CD4-positive, alpha-beta T cell treated with Interferon gamma for 1 hour (primary cell): ENCODE measurements around the gene EEF2.
"Not testable (repeated sequence)": the region's sequence is repeated elsewhere in the genome, so short reads cannot be mapped to it uniquely, and the experiment has no call there.

Experiments used
- DNase-seq: peaks from one replicate; pipeline ENCODE4 v3.0.0-alpha.2; 2020

EEF2 gene

DNA sequence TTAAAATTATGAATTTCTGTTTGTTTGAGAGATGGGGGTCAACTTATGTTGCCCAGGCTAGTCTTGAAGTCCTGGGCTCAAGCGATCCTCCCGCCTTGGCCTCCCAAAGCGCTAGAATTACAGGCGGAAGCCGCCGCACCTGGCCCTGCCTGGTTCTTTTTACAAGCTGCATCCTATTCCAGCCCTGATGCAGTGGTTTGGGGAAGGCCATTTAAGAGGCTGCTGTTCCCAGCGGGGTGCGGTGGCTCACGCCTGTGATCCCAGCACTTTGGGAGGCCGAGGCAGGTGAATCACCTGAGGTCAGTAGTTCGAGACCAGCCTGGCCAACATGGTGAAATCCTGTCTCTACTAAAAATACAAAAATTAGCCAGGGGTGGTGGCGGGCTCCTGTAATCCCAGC lies 17.3 kb downstream of the EEF2 start:
- DNase-seq: not testable (repeated sequence)

DNA sequence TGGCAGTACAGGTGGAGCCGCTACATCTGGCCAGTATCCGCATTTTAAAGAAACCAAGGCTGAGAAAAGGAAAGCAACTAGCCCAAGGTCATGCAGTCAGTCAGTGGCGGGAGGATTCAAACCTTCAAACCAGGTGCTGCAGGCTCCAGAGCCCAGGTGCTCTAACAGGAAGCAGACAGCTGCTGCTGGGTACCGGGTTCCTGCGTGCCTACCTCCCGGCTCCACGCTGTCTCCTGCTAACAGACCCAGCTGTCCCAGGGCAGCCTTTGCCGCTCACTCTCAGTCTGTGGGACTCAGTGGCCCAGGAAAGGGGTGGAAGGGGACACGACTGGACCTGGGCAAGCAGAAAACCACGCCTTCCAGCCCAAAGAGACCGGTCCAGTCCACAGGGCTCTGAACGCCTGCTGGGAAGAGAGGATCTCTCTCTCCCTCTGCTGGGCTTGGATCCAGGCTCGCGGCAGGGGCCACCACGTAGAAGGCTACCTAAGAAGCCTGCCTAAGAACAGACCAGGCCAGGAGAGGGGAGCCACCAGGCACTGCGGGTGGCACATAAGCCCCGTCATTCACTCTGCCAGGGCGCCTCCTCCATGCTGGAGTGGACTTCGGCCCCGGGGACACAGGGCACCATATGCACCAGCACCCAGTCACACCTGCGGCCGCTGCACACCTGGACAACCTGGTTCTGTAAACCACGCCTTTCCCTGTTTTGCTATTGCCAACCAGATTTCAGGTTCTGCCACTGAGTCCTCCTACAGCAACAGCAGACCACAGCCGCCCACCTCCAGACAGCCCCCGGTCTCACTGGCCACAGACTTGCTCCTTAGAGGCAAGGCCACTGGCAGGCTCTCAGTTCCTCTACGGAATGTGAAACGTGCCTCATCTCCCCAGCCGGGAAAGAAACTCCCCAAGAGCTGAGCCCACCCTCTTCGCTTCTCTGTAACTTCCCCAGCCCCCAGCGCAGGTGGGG lies 18.9 kb downstream of the EEF2 start:
- DNase-seq: no peak

DNA sequence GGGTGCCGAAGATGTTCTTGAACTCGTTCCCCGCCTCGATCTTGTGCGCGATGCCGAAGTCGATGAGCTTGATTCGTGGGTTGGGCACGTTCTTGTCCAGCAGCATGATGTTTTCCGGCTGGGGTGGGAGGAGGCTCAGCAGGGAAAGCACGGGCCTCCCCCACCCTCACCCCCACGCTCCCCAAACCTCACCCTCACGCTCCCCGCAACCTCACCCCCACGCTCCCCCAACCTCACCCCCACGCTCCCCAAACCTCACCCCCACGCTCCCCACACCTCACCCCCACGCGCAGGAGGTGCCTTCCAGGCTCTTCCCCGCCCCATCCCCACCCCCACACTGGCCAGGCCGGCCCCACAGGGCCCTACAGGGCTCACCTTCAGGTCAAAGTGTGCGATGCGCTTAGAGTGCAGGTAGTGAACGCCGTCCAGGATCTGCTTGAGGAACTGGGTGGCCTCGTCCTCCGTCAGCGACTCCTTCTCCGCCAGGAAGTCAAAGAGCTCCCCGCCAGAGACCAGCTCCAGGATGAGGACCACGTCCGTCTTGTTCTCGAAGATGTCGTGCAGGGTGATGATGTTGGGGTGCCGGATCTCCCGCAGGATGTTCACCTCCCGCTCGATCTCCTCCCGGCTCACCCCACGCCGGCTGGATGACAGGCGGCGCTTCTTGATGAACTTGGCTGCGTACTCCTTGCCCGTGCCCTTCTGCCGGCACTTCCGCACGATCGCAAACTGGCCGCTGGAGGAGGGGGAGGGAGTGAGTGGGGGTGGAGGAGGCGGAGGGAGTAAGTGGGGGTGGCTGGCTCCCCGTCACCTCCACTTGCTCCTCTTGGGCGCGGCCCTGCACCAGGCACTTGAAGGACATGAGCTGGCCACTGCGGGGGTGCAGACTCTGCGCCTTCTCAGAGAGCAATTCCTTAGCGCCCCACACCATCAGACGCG lies 20.7 kb downstream of the EEF2 start:
- no peak for DNase-seq

DNA sequence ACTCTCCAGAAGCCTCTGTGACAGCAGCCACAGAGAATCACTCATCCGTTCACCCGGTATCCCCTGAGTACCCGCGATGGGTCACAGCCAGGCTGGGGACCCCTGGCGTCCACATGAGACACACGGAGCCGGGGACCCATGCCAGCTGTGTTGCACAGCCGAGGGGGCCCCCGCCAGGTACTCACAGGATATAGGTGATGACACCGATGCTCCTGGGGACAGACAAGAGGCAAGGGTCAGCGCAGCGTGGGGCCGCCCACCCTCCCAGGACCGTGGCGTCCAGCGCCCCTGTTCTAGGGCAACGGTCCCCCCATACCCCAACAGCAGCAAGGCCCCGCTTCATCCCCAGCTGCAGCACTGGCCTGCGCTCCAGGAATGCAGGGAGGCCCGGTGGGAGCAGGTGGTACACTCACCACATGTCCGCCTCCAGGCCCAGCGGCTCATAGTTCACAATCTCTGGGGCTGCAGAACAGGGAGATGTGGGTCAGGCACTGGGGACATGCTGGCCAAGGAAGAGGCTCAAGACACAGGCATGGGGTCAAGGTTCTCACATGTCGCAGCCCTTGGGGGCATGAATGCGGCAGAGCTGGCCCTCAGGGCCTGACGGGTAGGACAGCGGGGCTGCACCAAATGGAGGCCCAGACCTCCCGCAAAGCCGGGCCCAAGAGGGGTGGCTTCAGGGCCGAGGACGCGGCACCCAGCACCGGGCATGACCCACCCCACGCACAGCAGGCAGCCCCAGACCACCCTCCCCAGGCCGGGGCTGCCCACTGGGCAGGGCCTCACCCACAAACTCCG lies 21.6 kb downstream of the EEF2 start:
- DNase-seq: no peak

DNA sequence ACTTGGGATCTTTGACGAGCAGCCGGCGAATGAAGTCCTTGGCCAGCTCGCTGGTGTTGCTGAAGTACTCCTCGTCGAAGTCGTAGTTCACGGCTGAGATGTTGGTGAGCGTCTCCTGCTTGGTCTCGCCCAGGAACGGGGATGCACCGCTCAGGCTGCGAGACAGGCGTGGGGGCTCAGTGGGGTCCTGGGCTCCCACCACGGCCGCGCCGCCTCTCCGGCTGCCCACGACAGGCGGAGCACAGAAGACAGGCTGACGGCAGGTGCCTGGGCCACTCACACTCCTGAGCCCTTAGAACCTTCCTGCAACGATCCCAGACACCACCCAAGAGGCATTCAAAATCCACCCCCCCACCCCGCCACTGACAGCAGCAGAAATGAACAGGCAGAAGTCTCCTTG lies 24.3 kb downstream of the EEF2 start:
- DNase-seq: no peak

DNA sequence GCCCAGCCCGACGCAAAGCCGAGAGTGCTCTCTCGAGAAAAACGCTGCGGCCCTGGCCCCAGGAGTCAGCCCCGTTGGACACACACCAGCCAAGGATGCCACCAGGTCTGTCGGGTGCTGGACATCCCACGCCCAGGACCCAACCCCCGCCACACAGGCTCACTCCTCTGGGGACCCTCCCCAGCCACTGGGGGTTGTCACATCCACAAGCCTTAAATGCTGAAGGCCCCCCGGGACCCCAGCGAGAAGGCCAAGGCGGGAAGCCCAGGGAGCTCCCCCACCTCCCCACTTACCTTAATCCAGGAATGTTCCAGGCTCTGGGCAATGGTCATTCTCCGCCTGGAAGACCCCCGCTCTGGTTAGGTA lies 25.5 kb downstream of the EEF2 start:
- DNase-seq: no peak

DNA sequence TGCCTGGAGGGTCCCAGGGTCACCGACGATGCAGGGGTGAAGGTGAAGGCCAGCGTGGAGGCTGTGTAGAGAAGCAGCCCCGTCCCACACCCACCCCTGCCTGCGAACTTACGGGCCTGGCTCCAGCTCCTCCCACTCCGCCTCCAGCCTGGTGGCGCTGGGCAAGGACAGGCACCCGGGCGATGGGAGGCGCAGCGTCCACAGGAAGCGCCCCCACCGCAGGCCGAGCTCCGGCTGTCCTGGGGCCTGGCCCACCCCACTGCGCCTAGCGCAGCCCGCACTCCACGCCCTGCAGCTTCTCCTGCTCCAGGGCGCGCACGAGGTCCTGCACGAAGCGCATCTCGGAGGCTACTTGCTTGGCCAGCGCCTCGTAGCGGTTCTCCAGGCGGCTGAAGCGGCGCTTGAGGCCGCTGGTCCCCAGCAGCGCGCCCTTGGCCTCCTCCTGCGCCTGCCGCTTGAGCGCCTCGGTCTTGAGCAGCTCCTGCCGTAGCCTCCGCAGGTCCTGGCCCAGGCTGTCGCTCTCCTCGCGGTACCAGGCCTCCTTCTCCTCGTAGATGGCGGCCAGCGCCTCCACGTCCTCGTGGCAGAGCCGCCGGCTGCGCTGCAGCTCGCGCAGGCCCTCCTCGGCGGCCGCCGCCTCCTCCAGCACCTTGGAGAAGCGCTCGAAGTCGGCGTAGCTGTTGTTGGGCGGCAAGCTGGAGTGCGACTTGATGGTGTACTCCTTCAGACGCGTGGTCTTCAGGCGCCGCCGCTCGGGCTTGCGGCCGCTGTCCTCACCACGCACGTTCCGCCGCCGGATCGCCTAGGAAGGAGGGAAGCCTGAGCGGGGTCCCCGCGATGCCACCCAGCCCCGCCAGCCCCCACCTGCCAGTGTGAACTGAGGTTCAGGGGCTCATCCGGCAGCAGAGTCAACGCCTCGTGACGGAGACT lies 26.2 kb downstream of the EEF2 start:
- no peak for DNase-seq

DNA sequence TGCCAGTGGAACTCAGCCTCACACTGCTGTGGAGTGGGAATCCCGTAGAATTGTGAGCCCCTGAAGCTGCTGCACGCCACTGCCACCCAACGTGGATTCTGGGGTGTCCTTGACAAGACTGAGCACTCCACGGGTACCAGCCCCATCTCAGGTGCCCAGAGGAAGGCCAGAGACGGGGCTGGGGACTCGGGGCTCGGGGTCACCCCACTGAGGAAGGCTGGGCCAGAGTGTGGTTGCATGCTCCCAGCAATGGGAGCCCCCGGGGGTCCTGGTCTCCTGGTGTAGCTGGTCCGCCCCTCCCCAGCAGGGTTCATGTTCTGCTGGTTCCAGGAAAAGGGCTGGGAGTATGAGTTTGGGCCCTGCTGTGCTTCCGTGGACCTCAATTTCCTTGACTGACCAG lies 29.6 kb downstream of the EEF2 start:
- no peak for DNase-seq

DNA sequence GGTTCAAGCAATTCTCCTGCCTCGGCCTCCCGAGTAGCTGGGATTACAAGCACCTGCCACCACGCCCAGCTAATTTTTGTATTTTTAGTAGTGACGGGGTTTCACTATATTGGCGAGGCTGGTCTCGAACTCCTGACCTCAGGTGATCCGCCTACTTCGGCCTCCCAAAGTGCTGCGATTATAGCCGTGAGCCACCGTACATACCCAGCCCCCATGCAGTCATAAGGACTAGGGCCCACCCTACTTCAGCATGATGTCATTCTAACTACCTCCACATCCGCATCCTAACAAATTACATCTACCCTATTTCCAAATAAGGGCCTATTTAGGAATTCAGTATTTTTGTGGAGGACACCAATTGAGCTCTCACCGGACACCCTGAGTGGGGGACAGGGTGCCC lies 30.0 kb downstream of the EEF2 start:
- not testable (repeated sequence) for DNase-seq

DNA sequence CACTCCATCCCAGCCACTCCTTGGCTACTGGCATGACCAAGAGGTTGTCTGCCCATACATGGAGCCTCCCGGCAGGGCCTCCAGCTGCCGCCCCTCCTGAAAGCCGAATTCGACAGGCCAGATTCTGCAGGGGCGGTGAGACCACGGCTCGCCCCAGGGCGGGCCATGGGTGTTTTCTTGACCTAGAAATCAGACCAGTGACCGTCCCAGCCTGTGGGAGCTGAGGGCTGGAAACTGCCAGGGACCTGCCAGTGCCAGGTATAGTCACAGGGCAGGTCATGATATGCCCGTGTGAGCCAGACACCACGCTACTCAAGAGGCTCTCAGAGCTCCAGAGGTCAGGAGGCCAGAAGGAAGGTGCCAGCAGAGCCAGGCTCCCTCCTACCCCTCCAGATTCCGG lies 31.2 kb downstream of the EEF2 start:
- DNase-seq: no peak

DNA sequence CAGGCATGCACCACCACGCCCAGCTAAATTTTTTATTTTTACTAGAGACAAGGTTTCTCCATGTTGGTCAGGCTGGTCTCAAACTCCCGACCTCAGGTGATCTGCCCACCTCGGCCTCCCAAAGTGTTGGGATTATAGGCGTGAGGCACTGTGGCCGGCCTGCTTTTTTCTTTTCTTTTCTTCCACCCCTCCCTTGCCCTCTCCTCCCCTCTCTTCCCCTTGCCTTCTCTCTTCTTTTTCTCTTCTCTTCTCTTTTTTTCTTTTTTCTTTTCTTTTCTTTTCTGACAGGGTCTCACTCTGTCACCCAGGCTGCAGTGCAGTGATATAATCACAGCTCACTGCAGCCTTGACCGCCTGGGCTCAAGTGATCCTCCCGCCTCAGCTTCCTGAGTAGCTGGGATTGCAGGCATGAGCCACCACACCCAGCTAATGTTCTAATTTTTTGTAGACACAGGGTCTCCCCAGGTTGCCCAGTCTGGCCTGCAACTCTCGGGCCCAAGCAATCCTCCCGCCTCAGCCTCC lies 32.4 kb downstream of the EEF2 start:
- DNase-seq: not testable (repeated sequence)

DNA sequence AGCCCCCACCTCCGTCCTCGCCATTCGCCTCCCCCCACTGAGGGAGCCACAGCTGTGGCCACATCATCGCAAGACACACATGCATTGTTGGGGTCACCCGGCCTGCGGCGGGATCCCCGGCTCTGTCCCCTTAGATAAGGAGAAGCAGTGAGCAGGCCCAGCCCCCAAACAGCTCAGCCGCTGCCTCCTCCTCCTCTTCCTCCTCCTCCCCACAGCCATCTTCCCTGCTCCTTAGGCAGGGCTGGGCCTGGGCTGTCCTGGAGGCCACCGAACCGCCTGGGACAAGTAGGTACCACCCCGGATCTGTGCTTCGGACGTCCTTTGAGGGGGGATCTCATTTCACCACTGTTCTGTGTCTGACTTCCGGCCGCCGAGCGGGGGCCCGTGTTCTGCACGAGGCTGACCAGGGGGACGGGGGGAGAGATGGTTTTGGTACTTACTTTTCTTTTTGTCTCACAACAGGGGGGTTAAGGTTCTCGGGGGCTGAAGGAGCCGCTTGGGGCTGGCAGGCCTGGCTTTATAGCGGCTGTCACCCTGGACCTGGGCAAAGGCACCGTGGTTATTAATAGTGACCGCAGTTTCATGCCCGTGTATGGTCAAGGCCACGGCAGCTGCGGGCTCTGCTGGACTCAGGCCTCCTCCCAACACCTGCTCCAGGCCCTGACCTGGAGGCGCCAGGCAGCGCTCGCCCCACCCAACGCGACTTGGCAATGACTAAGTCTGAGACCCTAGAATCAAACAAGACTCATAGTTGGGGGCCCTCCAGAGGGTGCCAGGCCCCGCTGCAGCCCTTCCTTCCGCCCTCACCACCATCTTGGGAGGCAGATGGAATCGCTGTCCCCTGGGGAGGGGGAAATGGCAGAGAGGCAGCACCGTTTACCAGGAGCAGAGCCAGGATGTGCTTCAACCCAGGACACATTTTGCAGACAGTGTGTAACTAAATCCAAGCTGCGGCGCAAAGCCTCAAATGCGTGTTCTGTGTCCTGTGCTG lies 34.1 kb downstream of the EEF2 start:
- no peak for DNase-seq

DNA sequence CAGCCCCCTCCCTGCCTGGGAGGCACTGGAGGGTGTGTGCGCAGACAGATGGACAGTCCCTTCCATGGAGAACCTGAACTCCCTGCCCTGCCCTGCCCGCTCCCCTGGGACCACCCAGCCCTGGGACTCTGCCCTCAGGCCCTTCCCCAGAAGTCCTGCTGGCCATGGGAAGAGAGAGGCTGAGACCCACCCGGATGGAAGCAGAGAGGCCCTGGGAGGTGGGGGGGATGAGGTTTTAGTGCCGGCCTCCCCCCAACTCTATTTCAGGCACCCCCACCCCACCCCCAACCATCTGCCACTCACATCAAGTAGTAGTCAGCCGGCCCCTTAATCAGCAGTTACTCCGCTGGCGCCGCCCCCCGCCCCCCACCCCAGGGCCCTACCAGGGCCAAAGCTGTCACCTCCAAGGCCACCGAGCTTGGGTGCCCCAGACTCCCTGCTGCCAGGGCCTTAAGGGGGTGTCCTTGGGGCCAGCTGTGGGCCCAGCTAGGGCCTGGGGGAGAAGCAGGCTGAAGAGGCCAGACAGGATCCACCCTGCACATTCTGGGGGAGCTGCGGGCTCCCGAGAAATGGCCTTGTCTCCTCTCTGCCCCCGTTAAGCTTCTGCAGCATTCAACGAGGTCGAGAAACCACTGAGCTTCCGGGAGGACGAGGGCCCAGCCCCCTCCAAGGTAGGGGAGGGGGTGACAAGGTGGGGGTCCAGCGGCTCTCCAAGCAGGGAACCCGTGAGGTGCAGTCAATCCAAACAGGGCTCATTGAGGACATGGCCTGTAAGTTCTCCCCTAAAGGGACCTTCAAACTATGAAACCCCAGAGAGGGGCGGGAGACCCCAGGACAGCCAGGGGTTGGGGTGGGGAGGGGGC lies 35.0 kb downstream of the EEF2 start:
- no peak for DNase-seq

DNA sequence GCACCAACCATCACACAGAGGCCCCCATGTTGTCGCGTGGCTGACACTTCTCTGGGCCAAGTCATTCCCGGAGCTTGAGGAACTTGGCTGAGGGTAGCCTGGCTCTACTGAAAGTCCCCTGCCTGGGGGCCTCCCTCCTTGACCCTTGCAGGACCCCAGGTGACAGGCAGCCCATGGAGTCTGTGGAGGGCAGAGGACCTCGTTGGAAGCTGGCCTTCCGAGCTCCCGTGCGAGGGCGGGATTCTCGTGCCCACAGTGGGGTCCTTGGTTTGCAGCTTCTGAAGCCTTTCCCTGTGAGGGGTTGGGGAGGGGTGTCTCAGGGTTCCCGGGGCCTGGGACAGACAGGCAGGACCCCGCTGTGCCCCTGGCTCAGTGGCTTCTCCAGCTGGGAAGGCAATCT lies 36.0 kb downstream of the EEF2 start:
- DNase-seq: no peak

DNA sequence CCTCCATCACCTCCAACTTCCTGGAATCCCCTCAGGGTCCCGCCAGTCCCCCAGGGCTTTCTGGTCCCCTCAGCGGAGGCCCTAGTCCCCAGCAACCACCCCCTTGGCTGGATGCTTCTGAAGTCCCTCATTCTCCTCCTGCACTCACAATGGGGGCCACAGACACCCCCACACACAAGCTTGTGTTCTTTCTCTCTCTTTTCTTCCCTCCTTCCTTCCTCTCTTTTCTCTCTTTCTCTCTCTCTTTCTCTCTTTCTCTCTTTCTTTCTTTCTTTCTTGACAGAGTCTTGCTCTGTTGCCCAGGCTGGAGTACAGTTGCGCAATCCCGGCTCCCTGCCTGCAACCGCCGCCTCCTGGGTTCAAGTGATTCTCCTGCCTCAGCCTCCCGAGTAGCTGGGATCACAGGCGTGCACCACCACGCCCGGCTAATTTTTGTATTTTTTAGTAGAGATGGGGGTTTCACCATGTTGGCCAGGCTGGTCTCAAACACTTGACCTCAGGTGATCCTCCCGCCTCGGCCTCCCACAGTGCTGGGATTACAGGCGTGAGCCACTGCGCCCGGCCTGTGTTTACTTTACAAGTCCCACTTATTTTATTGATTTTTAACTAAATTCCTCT lies 37.8 kb downstream of the EEF2 start:
- DNase-seq: not testable (repeated sequence)

DNA sequence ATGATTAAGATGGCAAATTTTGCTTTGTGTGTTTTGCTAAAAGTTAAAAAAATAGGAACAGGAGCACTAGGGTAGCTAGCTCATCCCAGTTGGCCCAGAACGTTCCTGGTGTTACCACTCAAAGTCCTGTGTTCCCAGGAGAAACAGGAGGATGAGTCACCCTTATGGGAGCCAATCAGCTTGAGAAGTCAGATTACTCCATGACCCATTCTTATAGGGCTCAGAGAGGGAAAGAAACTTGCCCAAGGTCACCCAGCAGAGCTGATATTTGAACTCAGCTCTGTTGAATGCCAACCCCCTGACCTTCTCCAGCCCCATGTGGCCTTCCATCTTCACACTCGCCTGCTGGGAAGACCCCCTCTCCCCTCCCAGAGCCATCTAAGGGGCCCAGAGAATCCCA lies 39.4 kb downstream of the EEF2 start:
- DNase-seq: no peak

DNA sequence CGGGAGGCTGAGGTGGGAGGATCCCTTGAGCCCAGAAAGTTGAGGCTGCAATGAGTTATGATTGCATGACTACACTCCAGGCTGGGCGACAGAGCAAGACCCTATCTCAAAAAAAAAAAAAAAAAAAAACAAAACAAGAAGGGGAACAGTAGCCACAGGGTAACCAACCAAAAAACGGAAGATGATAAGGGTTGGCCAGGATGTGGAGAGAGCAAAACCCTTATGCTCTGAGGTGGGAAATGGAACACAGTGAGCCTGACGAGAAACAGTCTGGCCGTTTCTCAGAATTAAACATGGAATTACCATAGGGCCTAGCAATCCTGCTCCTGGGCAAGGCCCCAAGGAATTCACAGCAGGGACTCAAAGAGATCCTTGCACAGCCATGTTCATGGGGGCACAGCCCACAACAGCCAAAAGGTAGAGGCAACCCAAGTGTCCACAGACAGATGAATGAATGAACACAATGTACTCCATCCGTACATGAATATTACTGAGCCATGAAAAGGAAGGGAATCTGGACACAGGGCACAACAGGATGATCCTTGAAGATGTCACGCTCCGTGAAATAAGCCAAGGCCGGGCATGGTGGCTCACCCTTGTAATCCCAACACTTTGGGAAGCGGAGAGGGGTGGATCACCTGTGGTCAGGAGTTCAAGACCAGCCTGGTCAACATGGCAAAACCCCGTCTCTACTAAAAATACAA lies 41.1 kb downstream of the EEF2 start:
- DNase-seq: no peak

DNA sequence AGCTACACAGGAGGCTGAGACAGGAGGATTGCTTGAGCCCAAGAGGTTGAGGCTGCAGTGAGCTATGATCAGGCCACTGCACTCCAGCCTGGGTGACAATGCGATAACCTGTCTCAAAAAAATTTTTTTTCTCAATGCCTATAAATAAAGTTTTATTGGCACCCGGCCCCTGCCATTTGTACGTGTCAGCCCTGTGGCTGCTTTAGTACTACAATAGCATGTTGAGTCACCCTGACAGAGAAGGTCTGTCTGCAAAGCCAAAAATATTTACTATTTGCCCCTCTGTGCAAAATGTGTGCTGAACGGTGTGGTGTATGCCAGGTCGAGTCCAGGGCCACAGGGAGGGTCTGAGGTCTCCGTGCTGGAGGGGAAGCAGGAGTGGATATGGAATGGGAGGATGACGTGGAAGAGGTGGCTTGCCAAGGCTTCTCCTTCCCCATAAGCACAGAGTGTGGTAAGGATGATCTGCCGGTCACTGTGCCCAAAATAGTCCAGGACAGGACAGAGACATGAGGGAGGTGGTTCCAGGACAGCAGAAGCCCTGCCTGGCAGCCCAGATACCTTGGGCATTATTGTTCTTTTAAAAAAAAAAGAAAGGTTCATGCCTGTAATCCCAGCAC lies 42.4 kb downstream of the EEF2 start:
- no peak for DNase-seq
